Keratinocyte (primary cell): Measurements from ENCODE around the gene ELAPOR1.

Source experiments
- CTCF ChIP-seq, 3 experiments: IDR thresholded peaks in 1 of 3; conservative IDR thresholded peaks in 1 of 3; optimal IDR thresholded peaks in 1 of 3; 2 replicates in 2 of 3; 3 replicates in 1 of 3; pipeline versions ENCODE3 to v1.5.1; 2011; ENCODE audit warnings: low read length in 3 of 3, mild to moderate bottlenecking in 3 of 3, moderate library complexity in 2 of 3, control low read depth in 1 of 3, inconsistent platforms in 1 of 3; ENCODE audit not compliant: insufficient read depth in 2 of 3; ENCODE audit errors: extremely low read depth in 1 of 3
- EZH2 ChIP-seq: IDR thresholded peaks from one replicate; pipeline ENCODE4 v1.6.1; 2012; ENCODE audit warnings: inconsistent platforms, mild to moderate bottlenecking, low read length, moderate library complexity

- TF ChIP-seq CTCF (optimal IDR thresholded peaks at IDR 0.05 in 1 of 3, IDR thresholded peaks at IDR 0.05 in 1 of 3, conservative IDR thresholded peaks at IDR 0.05 in 1 of 3; ENCODE audit: extremely low read depth in 1 of 3, insufficient read depth in 2 of 3, low read length in 3 of 3) (no peak), EZH2 (no peak)
Observed at GRCh38 chr1:109137958-109138357, 24.0 kb downstream of the ELAPOR1 start.
